GM21619 (cell line): ENCODE data around the gene STOM.

Experiments
- ATAC-seq: cut with Tn5 transposase; IDR thresholded peaks from one replicate; pipeline ENCODE4 v1.9.1; 2021; ENCODE audit not compliant: unreplicated experiment

Gene STOM

GRCh38 chr9:121323449-121324151, 46.5 kb downstream of the STOM start:
- no peak for ATAC-seq

DNA sequence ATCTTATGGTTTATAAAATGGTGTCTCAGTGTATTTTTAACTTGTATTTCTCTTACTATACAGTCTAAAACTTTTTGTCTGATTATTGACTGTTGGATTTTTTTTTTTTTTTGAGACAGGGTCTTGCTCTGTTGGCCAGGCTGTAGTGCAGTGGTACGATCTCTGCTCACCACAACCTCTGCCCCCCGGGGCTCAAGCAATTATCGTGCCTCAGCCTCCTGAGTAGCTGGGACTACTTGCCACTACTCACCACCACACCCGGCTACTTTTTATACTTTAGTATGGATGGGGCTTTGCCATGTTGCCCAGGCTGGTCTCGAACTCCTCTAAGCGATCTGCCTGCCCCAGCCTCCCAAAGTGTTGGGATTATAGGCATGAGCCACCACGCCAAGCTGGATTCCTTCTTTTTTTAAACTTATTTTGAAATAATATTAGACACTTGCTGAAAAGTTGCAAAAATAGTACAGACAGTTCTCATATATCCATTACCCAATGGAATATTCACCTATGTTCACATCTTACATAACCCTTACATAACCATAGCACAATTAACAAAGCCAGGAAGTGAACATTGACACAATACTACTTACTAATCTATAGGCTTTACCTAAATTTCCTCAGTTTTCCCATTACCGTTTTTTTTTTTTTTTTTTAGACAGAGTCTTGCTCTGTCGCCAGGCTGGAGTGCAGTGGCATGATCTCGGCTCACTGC, 47.2 kb downstream of the STOM start:
- ATAC-seq: no peak

DNA sequence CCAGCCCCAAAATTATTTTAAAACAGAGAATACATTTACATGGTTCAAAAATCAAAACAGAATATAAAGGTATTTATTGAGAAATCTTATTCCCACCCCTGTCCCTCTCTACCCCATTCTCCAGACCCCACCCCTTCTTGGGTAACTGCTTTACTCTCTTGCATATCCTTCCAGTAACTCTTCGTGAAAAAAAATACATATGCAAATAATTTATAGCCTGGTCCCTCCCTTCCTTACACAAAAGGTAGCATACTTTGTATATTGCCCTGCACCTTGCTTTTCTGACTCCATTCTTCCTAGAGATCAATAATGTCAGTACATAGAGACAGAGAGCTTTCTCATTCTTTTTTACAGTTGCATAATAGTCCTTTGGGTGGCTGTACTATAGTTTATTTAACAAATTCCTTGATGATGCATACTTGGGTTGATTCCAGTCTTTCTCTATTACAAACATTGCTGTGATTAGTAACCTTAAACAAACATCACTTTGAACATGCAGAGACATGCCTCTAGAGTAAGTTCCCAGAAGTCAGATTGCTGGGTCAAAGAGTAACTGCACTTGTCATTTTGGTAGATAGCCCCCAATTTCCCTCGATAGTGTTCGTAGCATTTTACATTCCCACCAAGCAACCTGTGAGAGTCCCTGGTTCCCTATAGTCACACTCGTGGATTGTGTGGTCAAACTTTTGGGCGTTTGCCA, 47.9 kb downstream of the STOM start:
- no peak for ATAC-seq

GRCh38 chr9:121321016-121321503, 49.0 kb downstream of the STOM start:
- no peak for ATAC-seq

DNA sequence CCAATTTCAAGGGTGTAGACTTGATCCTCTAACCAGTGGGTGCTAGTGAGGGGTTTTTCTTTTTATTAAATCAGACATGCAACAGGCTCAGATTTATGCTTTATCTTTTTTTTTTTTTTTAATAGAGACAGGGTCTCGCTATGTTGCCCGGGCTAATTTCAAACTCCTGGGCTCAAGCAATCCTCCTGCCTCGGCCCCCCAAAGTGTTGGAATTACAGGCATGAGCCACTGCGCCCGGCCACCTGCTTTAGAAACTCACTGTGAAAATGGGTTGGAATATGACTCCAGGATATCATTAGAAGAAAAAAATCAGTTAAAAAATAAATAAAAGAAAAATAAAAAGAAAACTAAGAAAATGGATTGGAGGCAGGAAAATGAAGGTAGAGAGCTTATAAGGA, 50.7 kb downstream of the STOM start:
- no peak for ATAC-seq

DNA sequence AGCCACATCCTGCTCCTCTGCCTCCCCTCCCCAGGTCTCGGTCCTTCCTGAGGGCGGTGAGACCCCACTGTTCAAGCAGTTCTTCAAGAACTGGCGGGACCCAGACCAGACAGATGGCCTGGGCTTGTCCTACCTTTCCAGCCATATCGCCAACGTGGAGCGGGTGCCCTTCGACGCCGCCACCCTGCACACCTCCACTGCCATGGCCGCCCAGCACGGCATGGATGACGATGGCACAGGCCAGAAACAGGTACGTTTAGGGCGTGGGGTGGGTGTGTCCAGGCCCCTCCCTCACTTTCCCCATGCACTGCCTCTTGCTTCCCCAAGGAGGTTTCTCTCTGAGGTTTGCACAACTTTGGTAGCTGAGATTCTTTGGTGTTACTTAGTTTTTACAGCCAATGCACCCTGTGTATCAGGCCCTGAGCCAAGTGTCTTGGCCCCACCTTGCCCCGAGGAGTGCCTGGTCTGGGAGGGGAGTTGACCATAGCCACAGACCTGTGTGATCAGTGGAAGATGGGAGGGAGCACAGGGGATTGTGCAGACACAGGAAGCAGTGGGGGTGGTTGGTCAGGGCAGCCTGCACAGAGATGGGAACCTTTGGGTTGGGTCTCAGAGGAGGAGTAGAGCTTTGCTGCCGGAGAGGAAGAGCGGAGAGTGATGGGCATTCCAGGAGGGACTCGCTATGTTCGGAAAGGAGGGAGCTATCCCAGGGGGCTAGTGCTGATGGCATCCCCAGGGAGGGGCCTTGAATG, 51.2 kb downstream of the STOM start:
- ATAC-seq: no peak

DNA sequence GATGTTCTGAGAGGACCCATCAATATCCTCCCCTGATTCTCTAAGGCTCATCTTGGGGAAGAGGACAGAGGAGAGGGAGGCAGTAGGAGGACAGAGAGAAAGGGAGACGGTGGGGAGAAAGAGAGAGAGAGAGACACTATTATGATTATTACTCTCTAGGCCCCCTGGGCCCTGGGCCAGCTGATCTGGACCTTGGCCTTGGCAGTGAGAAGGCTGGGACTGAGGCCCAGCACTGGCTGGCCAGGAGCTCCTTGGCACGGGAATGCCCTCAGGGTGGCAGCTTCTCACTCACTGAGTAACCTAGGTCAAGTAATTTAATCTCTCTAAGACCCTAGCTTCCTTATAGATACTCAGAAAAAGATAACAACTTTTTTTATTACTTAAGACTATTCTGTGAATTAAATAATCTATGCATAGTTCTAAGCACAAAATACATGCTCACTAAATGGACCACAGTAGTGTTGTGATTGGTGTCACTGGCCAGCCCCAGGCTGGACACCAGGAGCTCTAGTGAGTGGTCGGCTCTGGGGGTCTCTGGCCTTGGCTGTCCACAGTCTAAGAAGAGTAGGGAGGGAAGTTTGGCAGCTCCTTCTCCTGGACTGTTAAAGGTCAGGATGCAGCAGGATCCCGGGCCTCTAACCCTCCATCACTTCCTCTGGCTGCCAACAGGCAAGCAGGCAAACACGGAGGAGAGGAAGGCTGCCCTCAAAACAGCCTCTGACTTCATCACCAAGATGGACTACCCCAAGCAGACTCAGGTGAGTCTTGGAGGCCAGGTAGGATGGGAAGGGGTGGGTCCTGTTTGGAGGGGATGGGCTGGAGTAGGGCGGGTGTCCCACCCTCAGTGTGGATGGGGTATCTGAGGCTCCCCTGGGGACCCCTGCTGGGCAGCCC, 52.1 kb downstream of the STOM start:
- no peak for ATAC-seq

DNA sequence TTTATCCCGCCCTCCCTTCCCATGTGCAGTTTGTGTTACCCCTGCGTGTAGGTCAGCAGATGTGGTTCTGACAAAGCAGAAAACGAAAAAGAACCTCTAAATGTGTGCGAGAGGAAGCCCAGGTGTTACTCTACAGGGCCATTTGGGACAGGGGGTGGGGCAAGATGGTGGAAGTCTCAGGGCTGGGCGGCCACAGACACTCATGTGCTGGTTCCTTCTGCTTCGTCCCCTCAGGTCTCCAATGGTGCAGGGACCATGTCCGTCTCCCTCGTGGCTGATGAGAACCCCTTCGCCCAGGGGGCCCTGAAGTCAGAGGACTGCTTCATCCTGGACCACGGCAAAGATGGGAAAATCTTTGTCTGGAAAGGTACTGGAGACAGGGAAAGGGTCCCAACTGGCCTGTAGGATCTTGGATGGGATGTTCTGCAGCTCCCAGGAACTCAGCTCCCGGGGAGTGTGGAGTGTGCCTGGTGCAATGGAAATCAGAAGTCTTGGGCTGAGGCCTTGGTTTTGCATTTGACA, 53.1 kb downstream of the STOM start:
- no peak for ATAC-seq

DNA sequence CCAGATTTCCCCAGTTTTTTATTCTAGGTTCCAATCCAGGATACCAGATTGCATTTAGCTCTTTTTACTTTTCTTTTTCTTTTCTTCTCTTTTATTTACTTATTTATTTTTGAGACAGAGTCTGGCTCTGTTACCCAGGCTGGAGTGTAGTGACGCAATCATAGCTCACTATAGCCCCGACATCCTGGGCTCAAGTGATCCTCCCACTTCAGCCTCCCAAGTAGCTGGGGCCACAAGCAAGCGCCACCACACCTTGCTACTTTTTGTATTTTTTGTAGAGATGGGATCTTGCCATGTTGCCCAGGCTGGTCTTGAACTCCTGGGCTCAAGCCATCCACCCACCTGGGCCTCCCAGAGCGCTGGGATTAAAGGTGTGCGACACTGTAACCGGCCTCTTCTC, 53.7 kb downstream of the STOM start:
- ATAC-seq: no peak

DNA sequence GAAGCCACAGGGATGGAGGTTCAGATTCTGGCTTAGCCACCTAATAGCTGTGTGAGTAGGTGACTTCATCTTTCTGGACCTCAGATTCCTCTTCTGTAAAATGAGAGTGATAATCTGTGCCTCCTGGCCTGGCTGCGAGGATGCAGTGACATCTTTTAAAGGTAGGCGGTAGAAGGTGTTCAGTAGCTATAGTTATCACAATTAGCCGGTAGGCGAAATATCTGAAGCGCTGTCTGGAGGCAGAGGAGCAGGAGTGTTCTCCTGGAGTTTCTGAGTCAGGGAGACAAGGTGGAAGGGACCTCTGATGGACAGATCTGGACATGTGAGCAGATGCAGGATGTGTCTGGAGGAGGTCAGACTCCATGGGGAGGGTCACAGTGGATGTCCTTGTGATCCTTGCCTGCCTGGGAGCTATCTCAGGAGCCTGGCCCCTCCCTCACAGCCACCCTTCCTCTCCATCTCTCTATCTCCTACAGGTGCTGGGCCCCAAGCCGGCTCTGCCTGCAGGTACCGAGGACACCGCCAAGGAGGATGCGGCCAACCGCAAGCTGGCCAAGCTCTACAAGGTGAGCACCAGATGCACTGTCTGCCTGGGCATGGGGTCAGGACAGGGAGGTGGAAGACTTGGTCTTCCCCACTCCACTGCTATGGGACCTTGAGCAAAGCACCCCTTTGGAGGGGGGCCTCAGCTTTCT, 56.4 kb downstream of the STOM start:
- no peak for ATAC-seq

GRCh38 chr9:121312169-121312568, 57.9 kb downstream of the STOM start:
- ATAC-seq: no peak

- ATAC-seq: no peak
Observed at GRCh38 chr9:121310571-121310970, 59.5 kb downstream of the STOM start.

GRCh38 chr9:121309833-121310425, 60.1 kb downstream of the STOM start:
- no peak for ATAC-seq

DNA sequence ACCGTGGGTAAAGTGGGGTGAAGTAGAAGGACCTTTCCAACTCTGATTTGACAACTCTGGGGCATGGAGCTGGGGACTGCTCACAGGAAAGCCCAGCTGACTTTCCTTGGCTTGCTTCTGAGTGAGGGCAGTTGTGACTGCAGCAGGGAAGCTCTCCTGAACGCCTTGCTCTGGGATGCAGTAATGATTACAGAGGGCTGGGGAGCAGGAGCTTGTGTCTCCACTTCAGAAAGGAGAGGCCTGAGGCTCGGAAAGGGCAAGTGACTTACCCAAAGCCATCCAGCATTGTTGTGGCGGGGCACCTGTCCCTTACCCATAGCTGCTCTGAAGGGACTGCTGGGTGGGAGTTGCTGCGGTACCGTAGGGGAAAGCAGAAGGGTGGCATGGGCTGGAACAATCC, 60.9 kb downstream of the STOM start:
- ATAC-seq: no peak

DNA sequence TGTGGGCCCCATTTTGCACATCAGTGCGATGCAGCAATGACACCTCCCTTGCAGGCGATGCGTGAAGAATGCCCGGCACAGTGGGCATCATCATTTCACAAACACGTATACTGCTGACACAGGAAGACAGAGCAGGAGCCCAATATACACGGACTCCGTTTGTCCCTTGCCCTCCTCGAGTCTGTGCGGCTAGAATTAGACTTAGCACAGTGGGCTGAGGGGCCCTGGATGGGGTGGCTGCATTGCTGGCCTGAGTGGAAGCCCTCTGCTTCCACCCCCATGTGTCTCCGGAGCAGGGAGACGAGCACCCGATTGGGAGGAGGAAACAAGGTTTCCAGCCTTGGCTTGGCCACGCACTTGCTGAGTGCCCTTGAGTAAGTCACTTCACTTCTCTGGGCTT, 61.3 kb downstream of the STOM start:
- no peak for ATAC-seq

DNA sequence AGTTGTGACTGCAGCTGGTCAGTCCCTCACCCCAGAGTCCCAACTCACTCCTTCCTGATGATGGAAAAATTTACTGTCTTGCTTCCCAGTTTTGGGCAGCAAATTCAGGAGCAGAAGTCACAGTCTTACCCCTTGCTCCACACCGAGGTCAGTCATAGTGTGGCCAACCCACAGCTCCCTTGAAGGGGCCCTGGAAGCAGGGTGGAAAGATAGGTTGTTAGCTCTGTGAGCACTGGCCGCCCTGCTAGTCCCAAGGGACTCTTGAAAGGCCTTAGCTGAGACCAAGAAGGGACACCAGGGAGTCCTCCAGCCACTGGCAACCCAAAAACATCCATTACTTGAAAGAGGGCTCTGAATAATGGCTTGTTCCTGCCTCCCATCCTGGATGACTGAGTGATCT, 62.1 kb downstream of the STOM start:
- ATAC-seq: no peak

DNA sequence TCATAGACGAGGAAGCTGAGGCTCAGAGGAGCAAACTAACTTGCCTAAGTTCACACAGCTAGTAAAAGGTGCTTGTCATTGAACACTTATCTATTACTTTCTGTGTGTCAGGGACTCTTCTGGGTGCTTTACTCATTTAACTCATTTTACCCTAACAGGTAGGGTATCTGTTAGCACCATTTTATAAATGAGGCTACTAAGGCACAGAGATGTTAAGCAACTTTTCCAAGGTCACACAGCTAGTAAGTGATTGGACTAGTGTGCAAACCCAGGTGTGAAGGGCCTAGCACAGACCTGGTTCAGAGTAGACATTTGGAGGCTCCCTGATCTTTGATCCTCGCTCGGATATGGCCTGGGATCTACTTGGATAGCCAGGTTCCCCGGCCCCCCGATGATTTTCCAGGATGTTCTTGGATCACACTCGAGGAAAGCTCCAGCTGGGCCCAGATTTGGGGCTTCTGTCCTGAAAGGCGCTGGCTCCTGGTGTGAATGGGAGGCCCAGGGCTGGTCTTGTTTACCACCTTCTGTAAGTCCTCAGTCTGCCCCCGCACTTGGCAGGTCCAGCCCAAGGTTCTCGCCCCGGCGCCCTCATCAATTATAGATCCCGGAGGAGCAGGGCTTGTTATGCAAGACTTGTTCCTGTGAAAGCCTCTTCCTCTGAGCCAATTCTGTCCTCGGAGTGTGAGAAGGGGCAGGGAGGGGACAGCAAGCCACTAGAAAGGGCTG, 64.6 kb downstream of the STOM start:
- no peak for ATAC-seq

GRCh38 chr9:121304707-121305106, 65.3 kb downstream of the STOM start:
- ATAC-seq: no peak
